ENCODE data around the gene LCOR. TPM values are rescaled to one million over a fixed set of nuclear protein-coding genes. Genes with fewer than 3 reads are reported as not detected.

LCOR gene
- total and polyA plus RNA-seq, 4 donors: 3.3 to 68.4 (median 17.9) TPM

DNA sequence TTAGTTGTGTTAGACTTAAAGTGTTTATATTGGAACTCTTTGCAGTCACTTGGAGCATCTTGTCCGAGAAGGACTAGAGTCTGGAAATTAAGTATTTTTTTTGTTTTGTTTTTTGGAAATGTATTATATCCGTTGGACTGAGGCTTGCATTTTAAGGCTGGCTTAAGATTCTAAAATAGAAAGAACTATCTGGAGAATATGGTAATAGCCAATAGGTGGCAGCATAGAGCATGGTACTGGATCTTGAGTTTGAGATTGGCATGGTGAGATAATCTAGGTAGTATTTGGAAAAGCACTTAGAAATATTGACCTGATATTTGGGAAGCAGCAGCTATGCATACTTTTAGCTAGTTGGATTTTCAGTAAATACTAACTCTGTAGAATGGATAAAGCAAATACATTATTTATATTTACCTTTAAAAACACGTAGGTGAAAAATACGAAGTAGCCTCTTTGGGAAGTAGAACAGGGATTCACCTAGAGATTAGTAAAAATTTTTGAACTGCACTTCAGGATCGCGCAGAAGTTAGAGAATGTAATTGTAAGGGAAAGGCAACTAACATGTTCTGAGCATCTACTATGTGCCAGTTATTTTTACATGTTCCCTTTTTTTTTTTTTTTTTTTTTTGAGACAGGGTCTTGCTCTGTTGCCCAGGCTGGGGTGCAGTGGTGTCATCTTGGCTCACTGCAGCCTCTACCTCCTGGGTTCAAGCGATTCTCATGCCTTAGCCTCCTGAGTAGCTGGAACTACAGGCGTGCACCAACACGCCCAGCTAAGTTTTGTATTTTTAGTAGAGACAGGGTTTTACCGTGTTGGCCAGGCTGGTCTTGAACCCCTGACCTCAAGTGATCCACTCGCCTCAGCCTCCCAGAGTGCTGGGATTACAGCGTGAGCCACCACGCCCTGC, 78.6 kb downstream of the LCOR start:
- H3K27ac ChIP-seq (ENCODE audit: low read depth in 1 of 2, low read length in 1 of 2): no peak overlapping the region
- H3K9me3 ChIP-seq (ENCODE audit: control insufficient read depth in 4 of 4, insufficient read depth in 3 of 4, low read length in 3 of 4): no peaks in the 10 kb centered on the region
- H3K4me3 ChIP-seq: no peak overlapping the region
- DNase-seq: peak in 1 of 3 donors; percentile 24
- H3K27me3 ChIP-seq (ENCODE audit: control insufficient read depth in 3 of 3, insufficient read depth in 3 of 3, low read length in 2 of 3): no peaks in the 10 kb centered on the region
- H3K36me3 ChIP-seq (ENCODE audit: control insufficient read depth in 4 of 4, insufficient read depth in 4 of 4, low read length in 4 of 4): peaks cover 0 to 15% (median 4%) of the 10 kb centered on the region in 4 donors
- H3K9ac ChIP-seq (ENCODE audit: insufficient read depth in 1 of 2, low read length in 2 of 2): no peak overlapping the region
- no peak for ATAC-seq (ENCODE audit: insufficient read depth, low FRiP score)
- 82 to 93% methylated on average over 13 of the region's 13 CpGs for WGBS, 2 donors
- TF ChIP-seq CTCF (IDR thresholded peaks at IDR 0.05; ENCODE audit: control extremely low read depth, extremely low read depth): peak; percentile 16
- peaks cover 0 to 4% (median 1%) of the 10 kb centered on the region in 5 donors for H3K4me1 ChIP-seq (ENCODE audit: control insufficient read depth in 5 of 5, insufficient read depth in 5 of 5, low read length in 5 of 5)

DNA sequence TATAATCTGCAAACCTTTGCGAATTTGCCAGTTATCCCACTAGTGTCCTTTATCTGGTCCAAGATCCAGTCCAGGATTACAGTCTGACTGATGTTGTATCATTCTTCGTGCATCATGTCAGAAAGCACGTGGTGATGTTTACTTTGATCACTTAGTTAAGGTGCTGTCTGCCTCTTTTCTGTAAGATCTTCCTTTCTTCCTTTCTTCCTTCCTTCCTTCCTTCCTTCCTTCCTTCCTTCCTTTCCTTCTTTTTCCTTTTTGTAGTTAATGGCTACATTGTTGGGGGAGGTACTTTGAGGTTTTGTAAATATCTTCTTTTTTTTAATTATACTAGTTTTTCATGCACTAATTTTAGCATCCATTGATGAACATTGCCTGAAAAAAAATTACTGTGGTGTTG, 80.3 kb downstream of the LCOR start:
- Histone ChIP-seq H3K27me3 (ENCODE audit: control insufficient read depth in 3 of 3, insufficient read depth in 3 of 3, low read length in 2 of 3) (no peaks in the 10 kb centered on the region), H3K4me1 (ENCODE audit: control insufficient read depth in 5 of 5, insufficient read depth in 5 of 5, low read length in 5 of 5) (peaks cover 0 to 1% (median 0%) of the 10 kb centered on the region in 5 donors), H3K27ac (ENCODE audit: low read depth in 1 of 2, low read length in 1 of 2) (no peak overlapping the region), H3K36me3 (ENCODE audit: control insufficient read depth in 4 of 4, insufficient read depth in 4 of 4, low read length in 4 of 4) (peaks cover 0 to 18% (median 4%) of the 10 kb centered on the region in 4 donors), H3K4me3 (no peak overlapping the region), H3K9me3 (ENCODE audit: control insufficient read depth in 4 of 4, insufficient read depth in 3 of 4, low read length in 3 of 4) (no peaks in the 10 kb centered on the region), H3K9ac (ENCODE audit: insufficient read depth in 1 of 2, low read length in 2 of 2) (no peak overlapping the region)
- no peak for TF ChIP-seq CTCF (IDR thresholded peaks at IDR 0.05; ENCODE audit: control extremely low read depth, extremely low read depth)
- no peak for ATAC-seq (ENCODE audit: insufficient read depth, low FRiP score)
- 70 to 73% methylated on average over 3 of the region's 3 CpGs for WGBS, 2 donors
- DNase-seq: no peak

DNA sequence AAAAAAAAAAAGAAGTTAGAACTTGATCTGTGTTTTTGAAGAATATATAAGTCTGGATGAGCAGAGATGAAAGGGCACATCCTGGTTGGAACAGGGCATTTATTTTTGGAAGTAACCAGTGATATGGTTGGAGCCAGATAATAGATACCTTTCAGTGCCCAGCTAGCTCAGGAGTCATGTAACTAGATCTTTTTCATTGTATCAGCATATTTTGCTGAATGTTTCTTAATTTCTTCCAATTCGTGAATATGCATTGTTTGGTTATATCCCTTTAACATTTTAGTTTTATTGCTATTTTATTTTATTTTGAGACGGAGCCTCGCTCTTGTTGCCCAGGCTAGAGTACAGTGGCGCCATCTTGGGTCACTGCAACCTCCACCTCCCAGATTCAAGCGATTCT, 81.8 kb downstream of the LCOR start:
- H3K9ac ChIP-seq (ENCODE audit: insufficient read depth in 1 of 2, low read length in 2 of 2): no peak overlapping the region

More for the DNA sequence above, 81.8 kb downstream of the LCOR start:
- Histone ChIP-seq H3K9me3 (ENCODE audit: control insufficient read depth in 4 of 4, insufficient read depth in 3 of 4, low read length in 3 of 4) (no peaks in the 10 kb centered on the region), H3K27ac (ENCODE audit: low read depth in 1 of 2, low read length in 1 of 2) (no peak overlapping the region), H3K4me3 (no peak overlapping the region), H3K36me3 (ENCODE audit: control insufficient read depth in 4 of 4, insufficient read depth in 4 of 4, low read length in 4 of 4) (peaks cover 0 to 18% (median 4%) of the 10 kb centered on the region in 4 donors), H3K4me1 (ENCODE audit: control insufficient read depth in 5 of 5, insufficient read depth in 5 of 5, low read length in 5 of 5) (peaks cover 0 to 11% (median 1%) of the 10 kb centered on the region in 5 donors), H3K27me3 (ENCODE audit: control insufficient read depth in 3 of 3, insufficient read depth in 3 of 3, low read length in 2 of 3) (no peaks in the 10 kb centered on the region)
- WGBS, 2 donors: 98 to 99% methylated on average over 5 of the region's 5 CpGs
- DNase-seq (no peak), ATAC-seq (ENCODE audit: insufficient read depth, low FRiP score) (no peak)
- TF ChIP-seq CTCF (IDR thresholded peaks at IDR 0.05; ENCODE audit: control extremely low read depth, extremely low read depth): no peak

Data from lung (tissue), 12 donors.